SK-N-SH treated with all-trans-retinoic acid at 6 μM for 48 hours (cell line): ENCODE data around the gene PROM2.

Source experiments
- ESRRG ChIP-seq: fragments of 250-450 bp; sonication (Bioruptor Pico); IDR thresholded peaks from 2 replicates; pipeline ENCODE4 v1.6.1; 2021; ENCODE audit warnings: mild to moderate bottlenecking
- RARB ChIP-seq: fragments of 250-450 bp; sonication (Bioruptor Pico); IDR thresholded peaks from 2 replicates; pipeline ENCODE4 v1.8.0; 2021; ENCODE audit warnings: mild to moderate bottlenecking, moderate library complexity
- SNAI2 ChIP-seq: fragments of 250-450 bp; sonication (Bioruptor Pico); IDR thresholded peaks from 2 replicates; pipeline ENCODE4 v1.5.0; 2020; ENCODE audit warnings: mild to moderate bottlenecking, moderate library complexity
- ZFP30 ChIP-seq: fragments of 450-650 bp; formaldehyde crosslinking; IDR thresholded peaks from 2 replicates; pipeline ENCODE4 v1.5.0; 2022; ENCODE audit warnings: mild to moderate bottlenecking, moderate library complexity
- ZNF70 ChIP-seq: fragments of 450-650 bp; formaldehyde crosslinking; IDR thresholded peaks from 2 replicates; pipeline ENCODE4 v1.5.0; 2020; ENCODE audit warnings: mild to moderate bottlenecking, moderate library complexity
- TF ChIP-seq, protein P1 (sequence below): fragments of 250-450 bp; sonication (Bioruptor Pico); IDR thresholded peaks from 2 replicates; pipeline ENCODE4 v1.8.0; 2020; ENCODE audit warnings: mild to moderate bottlenecking, moderate library complexity, borderline replicate concordance

DNA sequence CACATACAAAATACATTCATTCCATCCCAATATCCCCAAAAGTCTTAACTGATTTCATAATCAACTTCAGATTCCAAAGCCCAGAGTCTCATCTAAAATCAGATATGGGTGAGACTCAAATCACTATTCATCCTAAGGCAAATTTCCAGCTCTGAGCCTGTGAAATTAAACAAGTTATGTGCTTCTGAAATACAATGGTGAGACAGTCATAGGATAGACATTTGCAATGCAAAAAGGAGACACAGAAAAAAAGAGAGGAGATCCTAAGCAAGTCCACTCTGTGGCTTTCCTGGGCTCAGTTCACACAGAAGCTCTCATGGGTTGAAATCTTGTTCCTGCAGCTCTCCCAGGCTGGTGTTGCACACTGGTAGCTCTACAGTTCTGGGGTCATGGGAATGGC lies 48.6 kb upstream of the PROM2 start:
- TF ChIP-seq, protein P1, sequence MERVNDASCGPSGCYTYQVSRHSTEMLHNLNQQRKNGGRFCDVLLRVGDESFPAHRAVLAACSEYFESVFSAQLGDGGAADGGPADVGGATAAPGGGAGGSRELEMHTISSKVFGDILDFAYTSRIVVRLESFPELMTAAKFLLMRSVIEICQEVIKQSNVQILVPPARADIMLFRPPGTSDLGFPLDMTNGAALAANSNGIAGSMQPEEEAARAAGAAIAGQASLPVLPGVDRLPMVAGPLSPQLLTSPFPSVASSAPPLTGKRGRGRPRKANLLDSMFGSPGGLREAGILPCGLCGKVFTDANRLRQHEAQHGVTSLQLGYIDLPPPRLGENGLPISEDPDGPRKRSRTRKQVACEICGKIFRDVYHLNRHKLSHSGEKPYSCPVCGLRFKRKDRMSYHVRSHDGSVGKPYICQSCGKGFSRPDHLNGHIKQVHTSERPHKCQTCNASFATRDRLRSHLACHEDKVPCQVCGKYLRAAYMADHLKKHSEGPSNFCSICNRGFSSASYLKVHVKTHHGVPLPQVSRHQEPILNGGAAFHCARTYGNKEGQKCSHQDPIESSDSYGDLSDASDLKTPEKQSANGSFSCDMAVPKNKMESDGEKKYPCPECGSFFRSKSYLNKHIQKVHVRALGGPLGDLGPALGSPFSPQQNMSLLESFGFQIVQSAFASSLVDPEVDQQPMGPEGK (CRISPR knock-in tag), result no peak
- TF ChIP-seq ZFP30 (no peak), ESRRG (CRISPR knock-in tag) (no peak), SNAI2 (no peak), ZNF70 (CRISPR knock-in tag) (no peak), RARB (CRISPR knock-in tag) (no peak)
